ENCODE data around the gene HIVEP1.

HIVEP1 gene

GRCh38 chr6:11983306-11983705 is 28.8 kb upstream of the HIVEP1 start:
- TF ChIP-seq CTCF (IDR thresholded peaks at IDR 0.05; ENCODE audit: borderline replicate concordance, control extremely low read depth, extremely low read depth, insufficient read depth, missing control alignments), result no peak
- in situ Hi-C loops (cut with MboI; ENCODE audit: low sequenced_read_pairs, unreplicated experiment), result no loop called here

GRCh38 chr6:11987386-11987785 is 24.7 kb upstream of the HIVEP1 start:
- in situ Hi-C loops (cut with MboI; ENCODE audit: low sequenced_read_pairs, unreplicated experiment), result no loop called here
- no peak for TF ChIP-seq CTCF (IDR thresholded peaks at IDR 0.05; ENCODE audit: borderline replicate concordance, control extremely low read depth, extremely low read depth, insufficient read depth, missing control alignments)
- DNase-seq (ENCODE audit: low spot score), result no peak

More at GRCh38 chr6:11983306-11983705, 28.8 kb upstream of the HIVEP1 start:
- DNase-seq (ENCODE audit: low spot score), result no peak

GRCh38 chr6:11989386-11989785 is 22.7 kb upstream of the HIVEP1 start:
- in situ Hi-C loops (cut with MboI; ENCODE audit: low sequenced_read_pairs, unreplicated experiment), result no loop called here
- DNase-seq (ENCODE audit: low spot score), result no peak
- no peak for TF ChIP-seq CTCF (IDR thresholded peaks at IDR 0.05; ENCODE audit: borderline replicate concordance, control extremely low read depth, extremely low read depth, insufficient read depth, missing control alignments)

GRCh38 chr6:11992086-11992485 is 20.0 kb upstream of the HIVEP1 start:
- in situ Hi-C loops (cut with MboI; ENCODE audit: low sequenced_read_pairs, unreplicated experiment), result no loop called here
- TF ChIP-seq CTCF (IDR thresholded peaks at IDR 0.05; ENCODE audit: borderline replicate concordance, control extremely low read depth, extremely low read depth, insufficient read depth, missing control alignments), result no peak
- no peak for DNase-seq (ENCODE audit: low spot score)

GRCh38 chr6:11994875-11995461 is 17.1 kb upstream of the HIVEP1 start:
- DNase-seq (ENCODE audit: low spot score), result no peak
- in situ Hi-C loops (cut with MboI; ENCODE audit: low sequenced_read_pairs, unreplicated experiment), result no loop called here
- no peak for TF ChIP-seq CTCF (IDR thresholded peaks at IDR 0.05; ENCODE audit: borderline replicate concordance, control extremely low read depth, extremely low read depth, insufficient read depth, missing control alignments)

- TF ChIP-seq CTCF (IDR thresholded peaks at IDR 0.05; ENCODE audit: borderline replicate concordance, control extremely low read depth, extremely low read depth, insufficient read depth, missing control alignments), result no peak
- in situ Hi-C loops (cut with MboI; ENCODE audit: low sequenced_read_pairs, unreplicated experiment), result no loop called here
- no peak for DNase-seq (ENCODE audit: low spot score)
These were observed 15.4 kb upstream of the HIVEP1 start for GRCh38 chr6:11996751-11997150.
